ENCODE measurements around the gene RAF1.

GRCh38 chr3:12695916-12696315 is 32.0 kb upstream of the RAF1 start:
- TF ChIP-seq CTCF (IDR thresholded peaks at IDR 0.05), result no peak
- no peak for TF ChIP-seq POLR2A (IDR thresholded peaks at IDR 0.05)
